Neuron (in vitro differentiated cells): ENCODE results near the gene RFC2.
A peak's percentile ranks its signal among the peaks of the same experiment; 100 is the strongest.

Source experiments
- H2AFZ ChIP-seq: one replicate; pipeline ENCODE4 v1.6.1; 2013; ENCODE audit warnings: low read depth, mild to moderate bottlenecking, inconsistent platforms, low read length, moderate library complexity
- H3K27me3 ChIP-seq: one replicate; pipeline ENCODE4 v1.6.1; 2013; ENCODE audit warnings: low read length; ENCODE audit not compliant: insufficient read depth
- H3K36me3 ChIP-seq: one replicate; pipeline ENCODE4 v1.6.1; 2013; ENCODE audit warnings: low read length; ENCODE audit not compliant: insufficient read depth
- H3K4me1 ChIP-seq: one replicate; pipeline ENCODE4 v1.6.1; 2013; ENCODE audit warnings: low read length; ENCODE audit not compliant: insufficient read depth
- H3K4me3 ChIP-seq: 2 replicates; pipeline ENCODE4 v1.5.1; 2013; ENCODE audit warnings: mild to moderate bottlenecking, low read length, moderate library complexity
- H3K9me3 ChIP-seq: one replicate; pipeline ENCODE4 v1.6.1; 2013; ENCODE audit warnings: low read length

Gene RFC2

DNA sequence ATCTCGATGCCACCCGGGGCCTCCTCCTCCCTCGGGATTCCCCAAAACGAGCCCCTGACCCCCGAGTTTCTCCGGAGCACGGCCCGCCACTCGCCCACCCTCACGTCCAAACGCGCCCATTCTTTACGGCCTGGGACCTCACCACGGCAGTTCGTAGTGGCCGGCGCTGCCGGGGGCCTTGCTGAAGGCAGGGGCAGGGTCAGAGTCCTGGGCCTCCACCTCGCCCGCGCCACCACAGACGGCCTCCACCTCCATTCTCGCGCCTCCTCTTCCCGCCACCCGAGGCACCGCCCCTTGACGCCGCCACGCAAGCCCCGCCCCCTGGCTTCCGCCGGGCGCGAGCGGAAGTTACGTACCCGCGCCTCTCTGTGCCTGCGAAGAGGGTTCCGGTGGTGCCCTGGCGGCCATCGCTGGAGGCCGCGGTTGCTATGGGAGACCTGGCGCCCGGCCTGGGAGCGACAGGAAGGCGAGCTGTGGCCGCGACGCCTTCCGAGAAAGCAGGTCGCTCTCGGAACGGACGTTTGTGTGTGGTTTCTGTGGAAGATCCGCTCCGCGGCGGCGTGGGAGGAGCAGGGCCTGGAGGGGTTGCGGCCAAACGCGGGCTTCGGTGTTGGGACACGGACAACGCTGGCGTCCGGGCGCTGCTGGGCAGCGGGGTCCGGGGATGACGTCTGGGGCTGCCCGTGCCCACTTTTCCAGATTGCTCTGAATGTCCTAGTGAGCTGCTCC lies at the start of gene RFC2:
TSS of gene RFC2 (minus strand) at position 271 of the 729 bp plus-strand sequence. CDS start at position 255, 16 bp downstream.
- Histone ChIP-seq H3K27me3 (no peaks in the 10 kb centered on the region), H3K4me3 (peak within 1 kb of the TSS; percentile 78), H2AFZ (peak within 1 kb of the TSS; percentile 31), H3K9me3 (no peaks in the 10 kb centered on the region), H3K36me3 (peaks cover 32% of the 10 kb centered on the region), H3K4me1 (peaks cover 14% of the 10 kb centered on the region)

DNA sequence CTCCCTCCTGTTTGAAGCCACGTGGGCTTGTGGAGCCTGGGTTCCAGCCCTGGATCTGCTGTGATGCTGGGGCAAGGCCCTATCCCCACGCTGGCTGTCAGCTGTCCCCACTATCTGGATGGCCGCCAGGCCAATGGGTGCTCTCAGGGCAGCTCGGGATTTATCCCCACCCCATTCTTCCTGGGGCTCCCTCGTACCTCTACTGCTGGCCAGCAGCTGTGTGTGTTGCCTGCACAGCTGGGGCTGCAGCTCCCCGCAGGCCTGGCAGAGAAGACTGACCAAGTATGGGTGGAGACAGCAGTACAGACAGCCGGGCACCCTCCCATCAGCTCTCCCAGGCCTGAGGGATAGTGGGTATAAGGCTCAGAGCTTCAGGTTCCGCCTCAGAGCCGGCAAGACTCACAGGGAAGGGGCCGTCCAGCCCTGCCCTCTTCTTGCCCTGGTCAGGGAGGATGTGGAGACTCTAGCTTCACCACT lies 48.6 kb upstream of the RFC2 start:
- Histone ChIP-seq H3K27me3 (no peaks in the 10 kb centered on the region), H3K36me3 (no peaks in the 10 kb centered on the region), H3K9me3 (no peaks in the 10 kb centered on the region), H2AFZ (no peak overlapping the region), H3K4me3 (no peak overlapping the region), H3K4me1 (peaks cover 14% of the 10 kb centered on the region)

GRCh38 chr7:74300926-74301325 lies 46.7 kb upstream of the RFC2 start:
- no peak overlapping the region for H2AFZ ChIP-seq
- H3K4me1 ChIP-seq: no peaks in the 10 kb centered on the region
- H3K36me3 ChIP-seq: peaks cover 4% of the 10 kb centered on the region
- H3K9me3 ChIP-seq: peaks cover 2% of the 10 kb centered on the region
- H3K4me3 ChIP-seq: no peak overlapping the region
- H3K27me3 ChIP-seq: no peaks in the 10 kb centered on the region

DNA sequence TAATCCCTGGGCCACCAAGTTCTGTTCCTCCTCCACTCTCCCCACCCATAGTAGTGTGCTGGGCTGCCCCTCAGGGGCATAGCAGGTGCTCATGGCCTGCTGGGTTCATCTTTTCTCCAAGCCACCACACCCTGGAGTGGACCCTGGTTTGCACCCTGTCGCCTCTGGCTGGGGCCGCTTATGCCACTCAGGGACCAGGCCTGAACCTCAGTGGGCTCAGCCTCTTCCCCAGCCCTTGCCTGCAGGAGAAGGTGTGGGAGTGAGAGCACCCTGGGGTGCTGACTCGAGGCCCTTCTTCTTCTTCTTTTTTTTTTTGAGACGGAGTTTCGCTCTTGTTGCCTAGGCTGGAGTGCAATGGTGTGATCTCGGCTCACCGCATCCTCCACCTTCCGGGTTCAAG lies 45.2 kb upstream of the RFC2 start:
- Histone ChIP-seq H3K36me3 (peaks cover 4% of the 10 kb centered on the region), H2AFZ (no peak overlapping the region), H3K9me3 (peaks cover 2% of the 10 kb centered on the region), H3K4me3 (no peak overlapping the region), H3K4me1 (peaks cover 4% of the 10 kb centered on the region), H3K27me3 (no peaks in the 10 kb centered on the region)

GRCh38 chr7:74297516-74298233 lies 43.5 kb upstream of the RFC2 start:
- Histone ChIP-seq H3K9me3 (peaks cover 2% of the 10 kb centered on the region), H3K27me3 (no peaks in the 10 kb centered on the region), H3K4me1 (peaks cover 8% of the 10 kb centered on the region), H3K4me3 (no peak overlapping the region), H2AFZ (no peak overlapping the region), H3K36me3 (peaks cover 4% of the 10 kb centered on the region)

DNA sequence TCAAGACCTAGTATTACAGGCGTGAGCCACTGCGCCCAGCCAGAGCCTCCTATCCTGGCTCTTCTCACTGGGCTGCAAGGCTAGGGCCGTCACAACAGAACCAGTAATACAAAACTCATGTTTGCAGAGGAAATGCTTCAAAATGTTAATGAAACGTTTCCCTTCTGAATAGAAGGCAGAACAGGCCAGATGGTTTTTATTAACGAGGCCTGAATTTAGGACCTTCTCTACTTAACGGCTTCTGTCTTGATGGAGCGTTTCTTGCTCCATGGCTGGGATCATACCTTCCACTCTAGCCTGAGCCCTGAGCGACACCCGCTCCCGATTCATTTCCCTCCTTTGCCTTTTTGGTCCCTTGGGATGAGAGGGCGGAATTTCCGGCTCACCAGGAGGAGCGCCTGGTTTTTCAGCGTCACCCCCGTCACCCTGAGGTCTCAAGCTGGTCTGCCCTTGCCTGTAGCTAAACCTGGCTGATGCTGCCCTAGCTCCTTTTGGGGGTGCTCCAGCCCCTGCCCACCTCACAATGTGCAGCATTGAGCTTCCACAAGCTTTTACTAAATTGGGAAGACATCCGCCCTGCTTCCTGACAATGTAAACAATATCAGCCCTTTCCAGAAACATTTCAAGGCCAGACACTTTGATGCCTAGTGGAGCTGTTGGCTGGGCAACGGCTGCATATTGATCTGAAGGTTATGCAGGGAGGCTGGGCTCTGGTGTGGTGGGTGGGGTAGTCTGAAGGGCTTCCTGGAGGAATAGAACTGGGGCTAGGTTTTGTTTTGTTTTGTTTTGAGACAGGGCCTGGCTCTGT lies 40.2 kb upstream of the RFC2 start:
- Histone ChIP-seq H2AFZ (no peak overlapping the region), H3K36me3 (peaks cover 4% of the 10 kb centered on the region), H3K4me1 (peaks cover 20% of the 10 kb centered on the region), H3K9me3 (peaks cover 2% of the 10 kb centered on the region), H3K27me3 (no peaks in the 10 kb centered on the region), H3K4me3 (no peak overlapping the region)

GRCh38 chr7:74293577-74293908 lies 39.3 kb upstream of the RFC2 start:
- Histone ChIP-seq H2AFZ (no peak overlapping the region), H3K4me3 (no peak overlapping the region), H3K9me3 (peaks cover 2% of the 10 kb centered on the region), H3K36me3 (peaks cover 4% of the 10 kb centered on the region), H3K27me3 (no peaks in the 10 kb centered on the region), H3K4me1 (peaks cover 25% of the 10 kb centered on the region)

DNA sequence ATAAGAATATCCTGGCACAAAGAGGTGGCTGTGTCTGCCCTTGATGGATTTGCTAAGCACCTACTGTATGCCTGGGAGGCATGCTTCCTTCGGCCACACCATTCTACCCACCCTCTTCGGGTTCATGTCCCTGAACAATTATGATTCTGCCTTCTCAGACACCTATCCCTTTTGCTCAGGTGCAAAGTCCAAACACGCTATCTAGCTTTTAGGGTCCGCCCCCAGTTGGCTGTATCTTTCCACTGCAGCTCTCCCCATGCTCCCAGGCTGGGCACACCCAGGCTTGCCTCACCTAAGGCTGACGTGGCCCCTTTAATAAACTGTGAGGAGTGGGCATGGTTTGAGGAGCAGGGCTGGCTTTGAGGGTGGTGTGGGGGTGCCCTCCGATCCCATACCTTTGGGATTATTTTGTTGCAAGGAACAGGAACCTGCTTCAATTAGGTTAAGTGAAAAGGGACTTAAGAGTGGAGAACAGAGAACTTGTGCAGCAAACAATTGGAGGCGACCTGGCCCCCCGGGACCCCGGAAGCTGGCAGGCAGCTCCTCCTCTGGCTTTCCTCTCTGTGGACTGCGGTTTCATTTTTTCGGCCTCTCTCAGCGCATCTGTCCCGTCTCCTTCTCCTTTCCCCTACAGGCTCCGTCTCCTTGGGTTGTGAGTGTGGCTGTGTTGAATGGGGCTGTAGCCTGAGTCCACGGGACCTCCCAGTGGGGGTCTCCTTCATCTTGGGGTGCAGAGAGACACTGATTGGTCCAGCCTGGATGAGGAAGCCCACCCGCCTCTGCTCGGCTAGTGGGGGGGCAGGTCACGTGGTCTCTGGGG lies 38.8 kb upstream of the RFC2 start:
- no peak overlapping the region for H2AFZ ChIP-seq
- no peak overlapping the region for H3K4me3 ChIP-seq
- peaks cover 4% of the 10 kb centered on the region for H3K36me3 ChIP-seq
- H3K4me1 ChIP-seq: peaks cover 30% of the 10 kb centered on the region
- peaks cover 2% of the 10 kb centered on the region for H3K9me3 ChIP-seq
- H3K27me3 ChIP-seq: no peaks in the 10 kb centered on the region

DNA sequence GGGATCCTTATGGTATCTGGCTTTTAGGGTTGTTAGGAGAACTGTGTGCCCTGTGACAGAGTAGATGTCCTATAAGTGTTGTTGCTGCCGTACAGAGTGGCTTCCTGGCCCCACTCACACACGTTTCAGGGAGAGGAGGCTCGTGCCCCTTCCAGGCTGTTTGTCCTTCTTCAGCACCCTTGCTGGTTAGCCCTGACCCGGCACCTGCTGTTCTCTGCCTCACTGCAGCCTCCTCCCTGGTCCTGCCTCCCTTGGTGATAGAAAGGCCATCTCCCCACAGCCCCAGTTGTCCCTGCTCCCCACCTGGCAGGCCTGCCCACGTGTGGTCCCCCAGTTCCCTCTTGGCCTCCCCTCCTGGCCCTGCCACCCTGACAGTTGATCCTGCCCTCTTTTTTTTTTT lies 37.3 kb upstream of the RFC2 start:
- no peak overlapping the region for H2AFZ ChIP-seq
- H3K9me3 ChIP-seq: no peaks in the 10 kb centered on the region
- peaks cover 4% of the 10 kb centered on the region for H3K36me3 ChIP-seq
- no peak overlapping the region for H3K4me3 ChIP-seq
- H3K27me3 ChIP-seq: no peaks in the 10 kb centered on the region
- peaks cover 30% of the 10 kb centered on the region for H3K4me1 ChIP-seq

- no peak overlapping the region for H2AFZ ChIP-seq
- peak overlapping the region; percentile 79 for H3K4me3 ChIP-seq
- H3K27me3 ChIP-seq: no peaks in the 10 kb centered on the region
- peaks cover 33% of the 10 kb centered on the region for H3K4me1 ChIP-seq
- no peaks in the 10 kb centered on the region for H3K9me3 ChIP-seq
- H3K36me3 ChIP-seq: peaks cover 1% of the 10 kb centered on the region
Measured at GRCh38 chr7:74290981-74291441, 36.8 kb upstream of the RFC2 start.

GRCh38 chr7:74290553-74290950 lies 36.4 kb upstream of the RFC2 start:
- no peaks in the 10 kb centered on the region for H3K36me3 ChIP-seq
- no peak overlapping the region for H2AFZ ChIP-seq
- H3K27me3 ChIP-seq: no peaks in the 10 kb centered on the region
- peaks cover 33% of the 10 kb centered on the region for H3K4me1 ChIP-seq
- H3K4me3 ChIP-seq: peak overlapping the region; percentile 79
- H3K9me3 ChIP-seq: no peaks in the 10 kb centered on the region
